ENCODE data around the gene TM4SF18. TPM values are rescaled to one million over a fixed set of nuclear protein-coding genes. Genes with fewer than 3 reads are reported as not detected.
A peak's percentile ranks its signal among the peaks of the same experiment; 100 is the strongest.

The TM4SF18 gene
- total RNA-seq, 2 experiments from 2014 or later, result not detected

GRCh38 chr3:149343951-149344350 lies 10.5 kb upstream of the TM4SF18 start:
- TF ChIP-seq CTCF (conservative IDR thresholded peaks at IDR 0.05; ENCODE audit: low read length) (peak; percentile 68), EZH2phosphoT487 (IDR thresholded peaks at IDR 0.05; ENCODE audit: borderline replicate concordance, low read depth, low read length) (no peak)
- ChIA-PET CTCF (ENCODE audit: unreplicated experiment) (no interaction called here), POLR2A (interaction anchor here (0.6 to 2.2 kb wide), 3 partner anchors 13 to 34 kb away, joined by 3 to 5 read pairs (median 4); no protein-coding TSS in a partner anchor)
- H3K9me3 ChIP-seq (ENCODE audit: low read length), result no peaks in the 10 kb centered on the region
- H3K27ac ChIP-seq (ENCODE audit: low read depth, low read length, poor library complexity, severe bottlenecking), result no peak overlapping the region
- H4K20me1 ChIP-seq (ENCODE audit: insufficient read depth, low read length), result no peaks in the 10 kb centered on the region
- no peak overlapping the region for H3K4me3 ChIP-seq (ENCODE audit: low read depth, low read length, poor library complexity, severe bottlenecking)
- no peaks in the 10 kb centered on the region for H3K36me3 ChIP-seq (ENCODE audit: insufficient read depth, low read length)
- no peaks in the 10 kb centered on the region for H3K9me2 ChIP-seq (ENCODE audit: insufficient read depth, low read length)
- intact Hi-C loops (cut with micrococcal nuclease; ENCODE audit: unreplicated experiment), result loop anchor here (2.0 kb wide), 1 partner anchor 33 kb away; the partner anchor contains the start of gene TM4SF1
- DNase-seq (ENCODE audit: low spot score), result peak; percentile 23
- no peak overlapping the region for H3K4me2 ChIP-seq (ENCODE audit: low read length)
- H3K4me1 ChIP-seq (ENCODE audit: insufficient read depth, low read length, poor library complexity, severe bottlenecking), result no peaks in the 10 kb centered on the region
- no peaks in the 10 kb centered on the region for H3K79me2 ChIP-seq (ENCODE audit: insufficient read depth, low read depth, low read length)
- no peak overlapping the region for H2AFZ ChIP-seq (ENCODE audit: low read length)
- BruUV-seq (replicated peaks), result no TSS peak

- Histone ChIP-seq H3K27ac (ENCODE audit: low read depth, low read length, poor library complexity, severe bottlenecking) (no peak overlapping the region), H3K9me3 (ENCODE audit: low read length) (no peaks in the 10 kb centered on the region), H3K9me2 (ENCODE audit: insufficient read depth, low read length) (no peaks in the 10 kb centered on the region), H2AFZ (ENCODE audit: low read length) (no peak overlapping the region), H3K79me2 (ENCODE audit: insufficient read depth, low read depth, low read length) (no peaks in the 10 kb centered on the region), H3K36me3 (ENCODE audit: insufficient read depth, low read length) (no peaks in the 10 kb centered on the region), H3K4me3 (ENCODE audit: low read depth, low read length, poor library complexity, severe bottlenecking) (no peak overlapping the region), H3K4me1 (ENCODE audit: insufficient read depth, low read length, poor library complexity, severe bottlenecking) (no peaks in the 10 kb centered on the region), H3K4me2 (ENCODE audit: low read length) (no peak overlapping the region), H4K20me1 (ENCODE audit: insufficient read depth, low read length) (no peaks in the 10 kb centered on the region)
- intact Hi-C loops (cut with micrococcal nuclease; ENCODE audit: unreplicated experiment), result loop anchor here (2.0 kb wide), 1 partner anchor 34 kb away; the partner anchor contains the start of gene TM4SF1
- BruUV-seq (replicated peaks), result no TSS peak
- ChIA-PET POLR2A (interaction anchor here (0.6 to 2.2 kb wide), 2 partner anchors 14 to 273 kb away, joined by 3 to 5 read pairs; no protein-coding TSS in a partner anchor), CTCF (ENCODE audit: unreplicated experiment) (no interaction called here)
- TF ChIP-seq EZH2phosphoT487 (IDR thresholded peaks at IDR 0.05; ENCODE audit: borderline replicate concordance, low read depth, low read length), result no peak
- no peak for TF ChIP-seq CTCF (conservative IDR thresholded peaks at IDR 0.05; ENCODE audit: low read length)
- DNase-seq (ENCODE audit: low spot score), result no peak
Observed at GRCh38 chr3:149342413-149343380, 9.3 kb upstream of the TM4SF18 start.
